GM19328 (cell line): ENCODE data around the gene DUSP16.

Experiments
- ATAC-seq: cut with Tn5 transposase; IDR thresholded peaks from one replicate; pipeline ENCODE4 v1.9.1; 2021; ENCODE audit warnings: mild to moderate bottlenecking, moderate library complexity; ENCODE audit not compliant: unreplicated experiment

DUSP16 gene

DNA sequence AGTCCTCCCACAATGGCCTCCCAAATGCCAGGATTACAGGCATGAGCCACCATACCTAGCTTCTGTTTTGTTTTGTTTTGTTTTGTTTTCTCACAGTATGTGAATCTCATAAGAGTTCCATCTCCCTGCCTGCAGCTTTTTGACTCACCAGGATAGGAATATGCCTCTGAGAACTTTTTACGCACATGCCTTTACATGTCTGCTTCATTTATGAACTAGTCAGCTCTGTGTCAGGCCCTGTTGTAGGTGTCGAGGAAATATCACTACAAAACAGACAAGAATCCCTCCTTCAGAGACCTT, 116.8 kb downstream of the DUSP16 start:
- ATAC-seq, result no peak

DNA sequence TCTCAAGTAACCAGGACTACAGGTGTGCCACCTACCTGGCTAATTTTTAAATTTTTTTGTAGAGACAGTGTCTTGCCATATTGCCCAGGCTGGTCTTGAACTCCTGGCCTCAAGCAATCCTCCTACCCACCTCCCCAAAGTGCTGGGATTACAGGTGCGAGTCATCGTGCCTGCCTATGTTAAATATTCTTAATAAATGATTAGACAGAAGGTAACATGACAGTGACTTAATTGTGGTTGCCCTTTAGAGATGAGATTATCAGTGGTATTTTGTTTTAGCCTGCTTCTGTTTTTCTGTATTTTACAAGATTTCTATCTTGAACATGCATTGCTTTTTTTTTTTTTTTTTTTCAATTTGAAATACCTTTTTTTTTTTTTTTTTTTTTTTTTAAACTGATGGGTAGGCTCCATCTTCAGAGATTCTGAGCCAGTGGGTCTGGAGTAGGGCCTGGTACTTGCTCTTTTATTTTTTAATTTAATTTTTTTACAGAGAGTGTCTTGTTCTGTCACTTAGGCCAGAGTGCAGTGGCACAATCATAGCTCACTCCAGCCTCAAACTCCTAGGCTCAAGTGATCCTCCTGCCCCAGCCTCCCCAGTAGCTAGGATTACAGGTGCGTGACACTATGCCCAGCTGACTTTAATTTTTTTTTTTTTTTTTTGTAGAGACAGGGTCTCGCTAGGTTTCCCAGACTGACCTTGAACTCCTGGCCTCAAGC, 117.3 kb downstream of the DUSP16 start:
- ATAC-seq, result no peak

DNA sequence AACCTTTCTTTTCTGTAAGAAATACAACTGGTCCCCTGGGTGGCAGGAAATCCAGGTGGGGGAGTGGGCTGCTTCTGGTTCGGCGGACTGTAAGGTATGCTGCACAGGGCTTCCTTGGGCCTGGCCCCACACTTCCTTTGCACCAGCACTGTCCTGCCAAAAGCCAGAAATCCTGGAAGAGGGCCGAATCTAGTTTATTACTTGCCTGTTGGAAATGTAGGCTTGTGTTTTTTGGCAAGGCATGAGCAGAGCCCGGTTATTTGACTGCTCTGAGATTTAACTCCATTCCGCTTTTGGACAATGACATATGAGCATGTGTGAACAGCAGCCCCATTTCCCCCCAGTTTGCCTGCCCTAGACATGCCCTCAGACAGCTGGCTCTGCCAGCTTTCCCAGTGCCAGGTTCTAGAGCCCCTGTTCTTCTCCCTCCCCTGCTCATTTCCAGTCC, 119.2 kb downstream of the DUSP16 start:
- ATAC-seq, result no peak

DNA sequence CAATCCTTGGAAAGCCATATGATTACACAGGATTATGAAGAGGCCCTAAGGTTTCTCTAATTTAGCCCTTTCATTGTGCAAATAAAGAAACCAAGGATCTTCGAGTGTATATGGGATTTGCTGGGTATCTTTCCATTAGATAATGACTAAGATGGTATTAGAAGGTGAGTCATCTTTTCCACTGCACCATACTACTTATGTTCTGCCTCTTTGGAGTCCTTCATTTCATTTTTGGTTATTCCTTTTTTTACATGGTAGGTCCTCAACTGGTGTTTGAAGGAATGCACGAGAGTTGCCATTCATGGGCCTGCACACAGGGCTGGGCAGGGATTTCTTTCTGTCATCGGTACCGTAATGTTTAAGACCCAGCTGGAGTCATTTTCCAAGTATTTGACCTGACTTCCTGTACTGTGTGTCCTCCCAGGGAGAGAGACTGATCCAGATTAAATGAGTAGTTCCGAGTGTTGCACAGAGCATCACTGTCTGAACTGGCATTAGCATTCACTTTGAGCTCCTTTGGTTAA, 120.1 kb downstream of the DUSP16 start:
- no peak for ATAC-seq

DNA sequence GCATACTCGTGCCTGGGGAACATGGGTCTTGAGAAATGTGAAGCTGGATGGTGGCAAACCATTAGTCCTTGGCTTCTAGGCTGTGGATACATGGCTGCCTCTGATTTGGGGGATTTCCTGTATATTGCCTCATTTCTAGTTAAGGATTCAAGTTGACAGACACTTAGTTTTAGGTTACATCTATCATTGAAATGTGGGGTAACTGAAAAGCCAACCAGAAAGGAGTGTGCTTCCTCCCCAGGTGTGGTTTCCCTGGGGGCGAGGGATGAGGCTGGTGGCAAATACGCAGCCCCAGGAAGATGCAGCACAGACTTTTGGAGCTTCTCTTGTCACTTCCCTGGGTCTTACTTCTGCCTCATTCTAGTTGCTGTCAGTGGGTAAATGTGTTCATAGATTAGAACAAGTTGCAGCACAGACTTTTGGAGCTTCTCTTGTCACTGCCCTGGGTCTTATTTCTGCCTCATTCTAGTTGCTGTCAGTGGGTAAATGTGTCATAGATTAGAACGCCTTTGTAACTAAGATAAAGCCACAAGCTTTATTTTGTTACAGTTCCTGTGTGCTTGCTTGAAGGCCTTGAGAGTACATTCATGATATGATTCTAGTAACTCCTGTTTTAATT, 120.7 kb downstream of the DUSP16 start:
- no peak for ATAC-seq

DNA sequence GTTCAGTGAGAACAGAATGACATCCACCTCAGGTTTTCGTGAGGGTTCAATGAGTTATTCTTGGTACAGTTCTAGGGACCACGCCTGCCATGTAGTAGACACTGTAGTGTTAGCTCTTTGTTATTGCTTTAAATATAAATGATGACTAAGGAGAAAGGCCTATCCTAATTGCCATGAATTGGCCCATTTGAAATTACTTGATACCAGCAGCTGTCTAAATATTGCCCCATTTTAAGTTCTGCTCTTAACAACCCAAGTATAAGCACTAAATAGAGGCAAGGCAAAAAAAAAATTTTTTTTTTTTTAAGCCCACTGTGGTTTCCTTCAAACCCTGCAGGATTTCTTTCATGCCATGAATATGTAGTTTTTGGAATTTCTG, 121.2 kb downstream of the DUSP16 start:
- no peak for ATAC-seq

DNA sequence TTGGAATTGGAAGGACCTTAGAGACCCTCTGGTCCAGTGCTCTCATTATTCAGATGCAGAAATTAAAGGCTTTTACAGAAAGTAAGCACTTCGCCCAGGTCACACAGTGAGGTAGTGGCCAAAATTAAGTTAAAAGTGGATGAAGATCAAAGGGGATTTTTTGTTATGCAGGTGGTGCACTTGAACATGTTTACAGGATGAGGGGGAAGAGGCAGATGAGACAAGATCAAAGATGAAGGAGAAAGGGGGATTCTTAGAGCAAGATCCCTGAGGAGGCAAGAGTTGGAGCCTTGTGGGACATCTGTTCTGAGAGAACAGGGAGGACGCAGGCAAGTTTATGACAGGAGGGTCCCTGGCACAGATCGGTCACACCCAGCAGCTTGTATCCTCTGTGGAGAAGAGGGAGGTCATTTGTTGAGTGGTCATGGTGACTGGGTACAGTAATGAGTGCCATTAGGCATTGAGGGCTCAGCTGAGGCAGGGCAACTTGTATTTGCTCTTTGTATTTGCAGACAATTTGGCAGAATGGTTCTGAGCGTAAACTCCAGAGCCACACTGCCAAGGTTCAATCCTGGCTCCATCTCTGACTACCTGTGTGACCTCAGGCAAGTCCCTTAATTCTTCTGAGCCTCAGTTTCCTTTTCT, 121.8 kb downstream of the DUSP16 start:
- no peak for ATAC-seq

DNA sequence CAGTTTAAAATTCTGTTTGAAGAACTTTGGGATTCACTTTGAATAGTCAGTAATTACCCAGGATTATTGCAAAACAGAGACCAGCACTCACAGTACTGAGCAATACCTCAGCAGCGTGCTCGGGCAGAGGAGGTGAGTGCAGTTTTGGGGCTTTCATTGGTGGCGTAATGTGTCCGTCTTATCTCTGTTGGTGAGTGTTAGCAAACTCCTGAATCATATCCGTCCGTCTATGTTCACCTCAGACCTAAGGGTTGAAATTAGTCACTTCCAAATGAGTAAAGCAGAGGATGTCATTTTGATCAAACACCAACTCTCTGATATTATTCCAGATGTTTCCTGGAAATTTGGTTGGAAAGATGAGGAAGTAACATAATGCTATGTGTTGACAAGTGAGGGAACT, 123.0 kb downstream of the DUSP16 start:
- ATAC-seq, result no peak

DNA sequence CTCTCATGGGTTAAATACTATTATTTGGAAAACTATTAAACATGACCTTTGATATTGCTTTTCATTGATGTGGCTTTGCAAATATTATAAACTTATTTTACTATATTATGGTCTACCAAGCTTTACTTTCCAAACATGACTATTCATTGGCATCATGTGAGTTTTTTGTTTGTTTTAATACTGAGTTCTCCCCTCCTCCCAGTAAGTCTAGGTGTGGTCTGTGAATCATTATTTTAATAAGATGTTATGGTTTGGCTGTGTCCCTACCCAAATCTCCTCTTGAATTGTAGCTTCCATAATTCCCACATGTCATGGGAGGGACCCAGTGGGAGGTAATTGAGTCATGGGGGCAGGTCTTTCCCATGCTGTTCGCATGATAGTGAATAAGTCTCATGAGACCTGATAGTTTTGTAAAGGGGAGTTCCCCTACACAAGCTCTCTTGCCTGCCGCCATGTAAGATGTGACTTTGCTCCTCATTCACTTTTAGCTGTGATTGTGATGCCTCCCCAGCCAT, 125.8 kb downstream of the DUSP16 start:
- no peak for ATAC-seq

DNA sequence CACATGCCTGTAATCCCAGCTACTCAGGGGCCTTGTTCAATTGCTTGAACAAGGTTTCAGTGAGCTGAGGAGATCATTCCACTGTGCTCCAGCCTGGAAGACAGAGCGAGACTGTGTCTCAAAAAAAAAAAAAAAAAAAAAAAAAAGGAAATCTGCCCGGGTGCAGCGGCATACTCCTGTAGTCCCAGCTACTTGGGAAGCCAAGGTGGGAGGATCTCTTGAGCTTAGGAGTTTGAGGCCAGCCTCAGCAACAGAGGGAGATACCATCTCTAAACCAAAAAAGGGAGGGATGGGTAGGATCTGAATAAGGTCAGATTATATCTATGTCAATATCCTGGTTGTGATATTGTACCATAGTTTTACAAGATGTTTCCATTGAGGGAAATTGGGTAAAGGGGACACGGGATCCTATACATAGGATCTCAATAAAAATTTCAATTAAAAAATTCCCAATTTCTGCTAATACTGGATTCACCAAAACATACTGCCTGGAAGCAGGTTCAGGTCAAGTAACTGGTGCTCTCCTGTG, 129.4 kb downstream of the DUSP16 start:
- no peak for ATAC-seq

DNA sequence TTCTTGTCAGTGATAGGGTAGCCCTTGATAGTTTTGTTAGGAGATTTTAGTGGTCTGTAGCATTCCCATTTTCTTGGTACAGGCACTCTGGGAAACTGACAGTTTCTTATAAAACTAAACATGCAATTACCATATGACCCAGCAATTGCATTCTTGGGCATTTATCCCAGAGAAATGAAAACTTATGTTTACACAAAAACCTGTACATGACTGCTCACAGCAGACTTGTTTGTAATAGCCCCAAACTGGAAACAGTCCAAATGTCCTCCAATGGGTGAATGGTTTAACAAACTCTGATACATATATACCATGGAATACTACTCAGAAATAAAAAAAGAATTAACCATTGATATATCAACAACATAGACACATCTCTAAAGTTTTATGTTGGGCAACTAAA, 130.3 kb downstream of the DUSP16 start:
- ATAC-seq, result no peak

DNA sequence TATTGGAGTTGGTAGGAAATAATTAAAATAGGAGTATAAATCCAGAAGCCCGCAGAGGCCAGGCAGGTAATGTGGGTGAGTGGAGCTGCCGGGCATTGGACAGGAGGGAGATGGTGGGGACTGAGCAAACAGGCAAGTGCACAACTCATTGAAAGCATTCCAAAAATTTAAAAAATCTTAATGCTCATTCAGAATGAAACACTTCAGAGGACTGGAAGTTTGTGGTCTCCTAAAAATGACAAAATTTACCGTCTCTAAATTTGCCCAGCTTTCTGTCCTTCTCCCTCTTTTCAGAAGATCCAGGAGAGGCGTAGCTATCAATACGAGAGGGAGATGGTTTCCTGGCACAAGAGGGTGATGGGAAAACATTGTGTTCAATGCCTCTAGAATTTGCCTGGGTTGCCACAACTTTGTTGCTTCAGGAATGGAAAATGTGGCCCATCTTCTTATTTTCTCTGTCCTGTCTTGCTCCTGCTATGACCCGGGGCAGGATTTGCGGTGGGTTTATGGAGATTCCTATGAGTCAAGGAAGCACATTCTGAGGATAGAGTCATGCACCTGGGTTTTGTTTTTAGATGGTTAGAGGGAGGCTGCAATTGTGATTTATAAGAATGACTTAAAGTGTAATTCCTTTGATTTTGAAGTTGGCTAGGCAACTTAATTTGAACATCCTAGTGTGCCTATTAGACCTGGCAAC, 133.6 kb downstream of the DUSP16 start:
- ATAC-seq, result no peak

DNA sequence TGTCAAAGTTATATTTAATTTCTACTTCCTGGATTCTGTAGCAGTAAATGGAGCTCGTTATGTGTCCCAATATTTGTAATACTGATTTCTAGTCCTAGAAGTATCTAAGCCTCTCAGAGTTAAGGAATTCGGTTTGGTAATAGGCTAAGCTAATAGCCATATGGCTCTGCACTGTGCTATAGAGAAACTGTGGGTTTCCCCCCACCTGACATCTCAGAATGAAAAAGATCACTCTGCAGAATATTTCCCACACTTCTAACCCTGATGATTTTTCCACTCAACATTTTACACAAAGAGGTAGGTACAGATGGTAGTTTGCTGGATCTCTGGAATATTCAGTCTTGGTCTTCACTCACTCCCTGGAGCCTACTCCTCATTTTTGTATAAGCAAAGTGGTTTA, 134.6 kb downstream of the DUSP16 start:
- ATAC-seq, result no peak

DNA sequence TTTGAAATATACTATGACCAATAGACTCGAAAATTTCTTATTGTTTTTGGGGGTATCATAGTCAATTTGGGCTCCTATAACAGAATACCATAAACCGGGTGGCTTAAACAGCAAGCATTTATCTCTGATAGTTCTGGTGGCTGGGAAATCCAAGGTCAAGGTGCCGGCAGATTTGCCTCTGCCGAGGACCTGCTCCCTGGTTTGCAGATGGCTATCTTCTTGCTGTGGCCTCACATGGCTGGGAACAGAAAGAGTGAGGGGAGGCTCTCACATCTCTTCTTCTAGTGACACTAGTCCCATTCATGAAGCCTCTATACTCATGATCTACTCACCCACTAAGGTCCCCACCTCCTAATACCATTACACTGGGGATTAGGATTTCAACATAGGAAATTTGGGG, 135.1 kb downstream of the DUSP16 start:
- no peak for ATAC-seq

DNA sequence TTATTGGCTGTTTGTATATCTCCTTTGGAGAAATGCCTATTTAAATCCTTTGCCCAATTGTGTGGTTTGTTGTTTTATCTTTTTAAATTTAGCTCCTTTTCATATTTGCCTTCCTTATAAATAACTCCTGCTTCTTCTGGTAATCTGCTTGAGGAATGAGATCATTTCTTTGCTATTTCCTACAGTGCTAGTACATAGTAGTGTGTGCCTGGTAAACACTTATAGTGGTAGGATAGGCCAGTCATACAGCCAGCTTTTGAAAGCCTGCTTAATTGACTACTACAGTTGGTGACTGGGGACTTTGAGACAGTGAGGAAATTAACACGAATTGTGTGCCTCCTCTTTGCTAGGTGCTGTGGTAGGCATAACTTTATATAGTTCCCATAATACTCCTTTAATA, 137.0 kb downstream of the DUSP16 start:
- ATAC-seq, result no peak

DNA sequence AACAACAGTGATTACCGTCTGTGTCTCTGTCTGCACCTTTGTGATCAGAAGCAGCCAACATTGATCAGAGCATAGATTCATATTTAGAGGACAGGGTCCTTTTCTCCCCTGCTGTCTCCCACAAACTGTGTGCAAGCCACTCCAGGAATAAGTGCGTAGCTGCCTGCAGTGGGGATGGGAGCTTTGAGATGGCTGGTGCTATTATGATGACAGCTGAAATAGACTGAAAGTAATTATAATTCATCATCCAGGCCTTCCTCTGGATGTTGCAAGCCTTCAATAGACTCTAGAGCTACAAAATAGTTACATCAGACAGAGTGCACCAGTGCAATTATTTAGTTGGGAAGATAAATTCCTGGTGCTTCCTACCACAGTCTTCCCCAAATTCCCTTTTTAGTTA, 137.7 kb downstream of the DUSP16 start:
- no peak for ATAC-seq
